DND-41 (cell line): ENCODE data around the gene DFFB.

ENCODE experiments used
- ATAC-seq: fragments of 200-7000 bp; cut with Tn5 transposase; 3 replicates; pipeline ENCODE4 v1.9.1; 2021; ENCODE audit warnings: low read depth; ENCODE audit not compliant: insufficient read depth
- DNase-seq: peaks from one replicate; pipeline ENCODE4 v3.0.0-alpha.2; 2020
- H2AFZ ChIP-seq: 2 replicates; pipeline ENCODE4 v1.6.0; 2012; ENCODE audit warnings: low read depth, low read length
- H3K27ac ChIP-seq: 2 replicates; pipeline ENCODE4 v1.5.1; 2012; ENCODE audit warnings: low read length, inconsistent platforms
- H3K27me3 ChIP-seq: fragments of 200-600 bp; sonication (generic); 2 replicates; pipeline ENCODE4 v1.6.0; 2012; ENCODE audit warnings: low read length, mild to moderate bottlenecking, inconsistent platforms; ENCODE audit not compliant: insufficient read depth, poor library complexity
- H3K36me3 ChIP-seq: 2 replicates; pipeline ENCODE4 v1.5.1; 2012; ENCODE audit warnings: low read length, inconsistent platforms; ENCODE audit not compliant: insufficient read depth
- H3K4me1 ChIP-seq: 2 replicates; pipeline ENCODE4 v1.5.1; 2012; ENCODE audit warnings: mild to moderate bottlenecking, low read length; ENCODE audit not compliant: insufficient read depth
- H3K4me2 ChIP-seq: 2 replicates; pipeline ENCODE4 v1.6.0; 2012; ENCODE audit warnings: mild to moderate bottlenecking, moderate library complexity, low read length, inconsistent platforms; ENCODE audit not compliant: insufficient read depth
- H3K4me3 ChIP-seq, 2 experiments: fragments of 200-600 bp in 1 of 2; shearing (Covaris generic) in 1 of 2; 2 replicates each; pipeline ENCODE4 v1.5.1; 2012 to 2016; ENCODE audit warnings: inconsistent platforms in 2 of 2, low read length in 2 of 2, mild to moderate bottlenecking in 2 of 2, low read depth in 1 of 2, moderate library complexity in 1 of 2
- H3K79me2 ChIP-seq: 2 replicates; pipeline ENCODE4 v1.6.0; 2012; ENCODE audit warnings: low read length, inconsistent platforms; ENCODE audit not compliant: insufficient read depth
- H3K9ac ChIP-seq: 2 replicates; pipeline ENCODE4 v1.6.0; 2012; ENCODE audit warnings: low read depth, mild to moderate bottlenecking, inconsistent platforms, low read length, moderate library complexity
- H3K9me3 ChIP-seq: 2 replicates; pipeline ENCODE4 v1.5.1; 2012; ENCODE audit warnings: low read length, moderate library complexity, mild to moderate bottlenecking, inconsistent platforms; ENCODE audit not compliant: insufficient read depth, severe bottlenecking
- H4K20me1 ChIP-seq: 2 replicates; pipeline ENCODE4 v1.6.0; 2012; ENCODE audit warnings: low read length; ENCODE audit not compliant: insufficient read depth
- EZH2 ChIP-seq: IDR thresholded peaks from 3 replicates; pipeline ENCODE4 v1.6.1; 2012; ENCODE audit warnings: borderline replicate concordance, low read depth, mild to moderate bottlenecking, moderate library complexity, low read length, inconsistent platforms; ENCODE audit not compliant: severe bottlenecking
- TF ChIP-seq, protein P1 (sequence below): IDR thresholded peaks from 2 replicates; pipeline ENCODE4 v1.5.1; 2012; ENCODE audit warnings: borderline replicate concordance, low read length, moderate library complexity, mild to moderate bottlenecking; ENCODE audit not compliant: poor library complexity, severe bottlenecking; ENCODE audit errors: extremely low read depth

DFFB gene

DNA sequence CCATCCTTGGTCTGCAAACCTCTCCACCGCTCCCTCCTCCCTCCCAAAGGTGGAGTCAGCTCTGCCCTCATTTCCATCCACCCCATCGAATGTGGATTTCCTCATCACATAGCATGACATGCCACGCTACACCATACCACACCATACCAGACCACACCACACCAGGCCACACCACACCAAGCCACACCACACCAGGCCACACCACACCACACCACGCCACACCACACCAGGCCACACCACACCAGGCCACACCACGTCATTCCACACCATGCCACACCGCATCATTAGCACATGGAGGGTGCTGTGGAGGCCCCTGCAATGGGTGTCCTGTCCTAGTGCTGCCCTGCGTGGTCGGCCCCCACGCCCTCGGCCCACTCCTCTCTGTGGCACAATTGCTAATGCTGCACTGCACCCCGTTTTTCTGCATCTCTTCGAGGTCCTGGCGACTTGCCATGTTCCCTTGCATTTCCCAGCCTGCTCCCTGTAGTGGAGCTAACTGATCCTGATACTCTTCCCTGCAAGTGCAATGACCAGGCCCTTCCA, 11.3 kb downstream of the DFFB start:
- Histone ChIP-seq H2AFZ (no peak overlapping the region), H3K79me2 (no peaks in the 10 kb centered on the region), H3K4me1 (no peaks in the 10 kb centered on the region), H3K27ac (no peak overlapping the region), H3K9me3 (no peaks in the 10 kb centered on the region), H3K4me3 (no peak overlapping the region), H3K4me2 (no peak overlapping the region), H3K36me3 (peaks cover 38% of the 10 kb centered on the region), H3K9ac (no peak overlapping the region), H3K27me3 (no peaks in the 10 kb centered on the region), H4K20me1 (0 out of 2 replicates have a peak, but pooled peaks cover 4% of the 10 kb centered on the region)
- no peak for TF ChIP-seq EZH2
- ATAC-seq, result no peak
- DNase-seq, result no peak

DNA sequence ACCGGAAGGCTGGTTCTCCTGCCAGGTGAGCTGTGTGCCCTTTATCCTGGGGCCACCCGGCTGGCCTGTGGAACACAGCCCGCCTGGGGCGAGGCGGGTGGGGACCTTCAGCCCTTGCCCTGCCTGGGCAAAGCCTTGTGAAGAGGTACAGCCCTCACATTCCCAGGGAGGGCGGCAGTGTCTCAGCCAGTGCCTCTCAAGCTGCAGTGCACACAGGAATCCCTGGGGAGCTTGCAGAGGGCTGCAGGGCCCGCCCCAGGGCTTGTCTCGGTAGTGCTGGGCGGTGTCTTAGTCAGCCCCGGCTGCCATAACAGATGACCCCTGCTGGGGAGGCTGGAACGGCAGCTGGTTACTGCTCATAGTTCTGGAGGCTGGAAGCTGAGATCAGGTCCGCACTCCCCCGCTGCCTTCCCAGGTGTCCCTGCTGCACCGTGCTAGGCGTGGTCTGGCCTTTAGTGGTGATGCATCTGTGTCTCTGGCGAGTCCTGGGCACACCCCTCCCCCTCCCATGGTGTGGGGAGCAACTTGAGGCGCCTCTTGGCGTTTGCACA, 12.6 kb downstream of the DFFB start:
- Histone ChIP-seq H3K27me3 (no peaks in the 10 kb centered on the region), H3K27ac (no peak overlapping the region), H3K4me2 (no peak overlapping the region), H3K4me3 (no peak overlapping the region), H3K36me3 (peaks cover 47% of the 10 kb centered on the region), H4K20me1 (0 out of 2 replicates have a peak, but pooled peaks cover 4% of the 10 kb centered on the region), H3K9me3 (no peaks in the 10 kb centered on the region), H3K4me1 (no peaks in the 10 kb centered on the region), H2AFZ (no peak overlapping the region), H3K79me2 (no peaks in the 10 kb centered on the region), H3K9ac (no peak overlapping the region)
- TF ChIP-seq EZH2, result no peak
- TF ChIP-seq, protein P1, sequence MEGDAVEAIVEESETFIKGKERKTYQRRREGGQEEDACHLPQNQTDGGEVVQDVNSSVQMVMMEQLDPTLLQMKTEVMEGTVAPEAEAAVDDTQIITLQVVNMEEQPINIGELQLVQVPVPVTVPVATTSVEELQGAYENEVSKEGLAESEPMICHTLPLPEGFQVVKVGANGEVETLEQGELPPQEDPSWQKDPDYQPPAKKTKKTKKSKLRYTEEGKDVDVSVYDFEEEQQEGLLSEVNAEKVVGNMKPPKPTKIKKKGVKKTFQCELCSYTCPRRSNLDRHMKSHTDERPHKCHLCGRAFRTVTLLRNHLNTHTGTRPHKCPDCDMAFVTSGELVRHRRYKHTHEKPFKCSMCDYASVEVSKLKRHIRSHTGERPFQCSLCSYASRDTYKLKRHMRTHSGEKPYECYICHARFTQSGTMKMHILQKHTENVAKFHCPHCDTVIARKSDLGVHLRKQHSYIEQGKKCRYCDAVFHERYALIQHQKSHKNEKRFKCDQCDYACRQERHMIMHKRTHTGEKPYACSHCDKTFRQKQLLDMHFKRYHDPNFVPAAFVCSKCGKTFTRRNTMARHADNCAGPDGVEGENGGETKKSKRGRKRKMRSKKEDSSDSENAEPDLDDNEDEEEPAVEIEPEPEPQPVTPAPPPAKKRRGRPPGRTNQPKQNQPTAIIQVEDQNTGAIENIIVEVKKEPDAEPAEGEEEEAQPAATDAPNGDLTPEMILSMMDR, result no peak
- DNase-seq (no peak), ATAC-seq (no peak)

DNA sequence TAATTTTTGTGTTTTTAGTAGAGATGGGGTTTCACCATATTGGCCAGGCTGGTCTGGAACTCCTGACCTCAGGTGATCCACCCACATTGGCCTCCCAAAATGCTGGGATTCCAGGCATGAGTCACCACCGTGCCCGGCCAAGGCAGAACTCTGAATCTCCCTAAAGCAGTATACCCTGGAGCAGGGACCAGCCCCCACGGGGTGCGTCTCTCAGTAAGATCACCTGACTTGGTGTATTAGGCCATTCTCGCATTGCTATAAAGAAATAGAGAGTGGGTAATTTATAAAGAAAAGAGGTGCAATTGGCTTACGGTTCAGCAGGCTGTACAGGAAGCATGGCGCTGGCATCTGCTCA, 14.2 kb downstream of the DFFB start:
- H3K27ac ChIP-seq, result no peak overlapping the region

DNA sequence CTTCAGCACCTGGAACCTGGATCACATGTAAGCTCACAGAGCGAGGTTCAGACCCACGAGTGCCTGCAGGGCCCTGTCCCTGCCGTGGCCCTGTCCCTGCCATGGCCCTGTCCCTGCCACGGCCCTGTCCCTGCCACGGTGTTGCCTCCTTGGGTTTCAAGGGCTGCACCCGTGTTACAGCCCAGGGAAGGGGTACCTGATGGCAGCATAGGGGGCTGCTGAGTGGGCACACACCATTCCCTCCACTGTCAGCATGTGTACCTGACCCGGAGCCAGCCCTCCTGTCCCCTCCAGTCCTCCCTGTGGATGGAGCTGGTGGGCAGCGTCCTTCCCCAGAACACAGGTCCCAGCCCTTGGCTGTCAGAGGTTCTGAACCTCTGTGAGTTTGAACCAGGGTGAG, 15.3 kb downstream of the DFFB start:
- no peak for DNase-seq
- Histone ChIP-seq H4K20me1 (no peaks in the 10 kb centered on the region), H3K4me2 (no peak overlapping the region), H3K9ac (no peak overlapping the region), H3K27ac (no peak overlapping the region), H3K9me3 (no peaks in the 10 kb centered on the region), H3K4me1 (no peaks in the 10 kb centered on the region), H3K36me3 (peaks cover 53% of the 10 kb centered on the region), H3K79me2 (no peaks in the 10 kb centered on the region), H2AFZ (no peak overlapping the region), H3K27me3 (no peaks in the 10 kb centered on the region), H3K4me3 (no peak overlapping the region)
- no peak for ATAC-seq
- TF ChIP-seq EZH2, result no peak
- TF ChIP-seq, protein P1, result no peak

More for the DNA sequence above, 14.2 kb downstream of the DFFB start:
- no peaks in the 10 kb centered on the region for H3K9me3 ChIP-seq
- no peak overlapping the region for H2AFZ ChIP-seq
- H3K27me3 ChIP-seq, result no peaks in the 10 kb centered on the region
- H3K9ac ChIP-seq, result no peak overlapping the region
- H4K20me1 ChIP-seq, result no peaks in the 10 kb centered on the region
- H3K79me2 ChIP-seq, result no peaks in the 10 kb centered on the region
- H3K4me2 ChIP-seq, result no peak overlapping the region
- H3K4me3 ChIP-seq, result no peak overlapping the region
- H3K4me1 ChIP-seq, result no peaks in the 10 kb centered on the region
- no peak for TF ChIP-seq EZH2
- TF ChIP-seq, protein P1, result no peak
- DNase-seq (no peak), ATAC-seq (no peak)
- peaks cover 53% of the 10 kb centered on the region for H3K36me3 ChIP-seq
